B cell (primary cell): ENCODE results near the gene TNFAIP8L1. TPM values are rescaled to one million over a fixed set of nuclear protein-coding genes. Genes with fewer than 3 reads are reported as not detected.

Source experiments
- ATAC-seq: fragments of 200-7000 bp; cut with Tn5 transposase; one replicate; pipeline ENCODE4 v1.10.0; 2021; ENCODE audit warnings: low read depth, mild to moderate bottlenecking, moderate number of reproducible peaks, moderate library complexity
- CTCF ChIA-PET: fragments of 350-600 bp; sonication (Branson Sonifier 250); formaldehyde crosslinking; loops from one replicate; lab custom pipeline; 2021; ENCODE audit warnings: antibody characterized with exemption, inconsistent platforms; lab: Charles Lee
- POLR2A ChIA-PET: fragments of 350-600 bp; sonication (Branson Sonifier 250); formaldehyde crosslinking; loops from one replicate; lab custom pipeline; 2021; ENCODE audit warnings: antibody characterized with exemption; lab: Charles Lee
- DNase-seq: peaks from one replicate; pipeline ENCODE4 v3.0.0; 2013
- H2AFZ ChIP-seq: 2 replicates; pipeline ENCODE4 v1.6.1; 2012; ENCODE audit warnings: mild to moderate bottlenecking, low read depth, low read length; ENCODE audit not compliant: insufficient read depth, poor library complexity, severe bottlenecking
- H3K27ac ChIP-seq, 2 donors: 1 replicate in 1 of 2; 2 replicates in 1 of 2; pipeline ENCODE4 v1.5.1; 2012 to 2013; ENCODE audit warnings: low read length in 2 of 2, mild to moderate bottlenecking in 2 of 2, moderate library complexity in 1 of 2
- H3K27me3 ChIP-seq, 4 experiments: fragments of 200-600 bp in 1 of 4; sonication (generic) in 1 of 4; replicated peaks in 1 of 4; 1 replicate in 2 of 4; 2 replicates in 2 of 4; pipeline versions ENCODE4 v1.6.1 to v1.7.0; 2013 to 2016; ENCODE audit warnings: low read length in 3 of 4, mild to moderate bottlenecking in 2 of 4, mixed read lengths in 1 of 4, moderate library complexity in 1 of 4; ENCODE audit not compliant: insufficient read depth in 4 of 4, control insufficient read depth in 3 of 4; ENCODE audit errors: control extremely low read depth in 1 of 4
- H3K36me3 ChIP-seq, 2 experiments: replicated peaks in 1 of 2; 1 replicate in 1 of 2; 2 replicates in 1 of 2; pipeline versions ENCODE4 v1.6.1 to v1.7.1; 2013; ENCODE audit warnings: low read length in 1 of 2; ENCODE audit not compliant: insufficient read depth in 2 of 2, control insufficient read depth in 1 of 2; ENCODE audit errors: control extremely low read depth in 1 of 2, extremely low read depth in 1 of 2
- H3K4me1 ChIP-seq, 2 donors: fragments of 200-600 bp in 1 of 2; sonication (generic) in 1 of 2; 1 replicate in 1 of 2; 2 replicates in 1 of 2; pipeline versions ENCODE4 v1.5.1 to v1.6.1; 2013 to 2017; ENCODE audit warnings: low read length in 2 of 2; ENCODE audit not compliant: control insufficient read depth in 2 of 2, insufficient read depth in 2 of 2
- H3K4me2 ChIP-seq: replicated peaks from 2 replicates; pipeline ENCODE3; 2012; ENCODE audit warnings: mild to moderate bottlenecking, low read depth, low read length; ENCODE audit not compliant: poor library complexity, severe bottlenecking
- H3K4me3 ChIP-seq, 5 experiments: fragments of 200-600 bp in 1 of 5; sonication (generic) in 1 of 5; 1 replicate in 3 of 5; 2 replicates in 2 of 5; pipeline versions ENCODE4 v1.5.1 to v1.7.0; 2011 to 2016; ENCODE audit warnings: low read length in 4 of 5, mild to moderate bottlenecking in 4 of 5, low read depth in 2 of 5, control low read depth in 1 of 5, moderate library complexity in 1 of 5; ENCODE audit not compliant: insufficient read depth in 1 of 5; ENCODE audit errors: control extremely low read depth in 1 of 5, extremely low read depth in 1 of 5
- H3K79me2 ChIP-seq: fragments of 200-600 bp; sonication (generic); one replicate; pipeline ENCODE4 v1.6.0; 2016; ENCODE audit warnings: low read length; ENCODE audit not compliant: control insufficient read depth, insufficient read depth
- H3K9ac ChIP-seq: fragments of 200-600 bp; sonication (generic); 2 replicates; pipeline ENCODE4 v1.6.1; 2017; ENCODE audit warnings: mild to moderate bottlenecking, low read length, moderate library complexity
- H3K9me3 ChIP-seq, 3 donors: one replicate each; pipeline versions ENCODE4 v1.6.1 to v1.7.1; 2013; ENCODE audit warnings: low read length in 2 of 3; ENCODE audit not compliant: control insufficient read depth in 2 of 3, insufficient read depth in 1 of 3; ENCODE audit errors: control extremely low read depth in 1 of 3
- H4K20me1 ChIP-seq: 2 replicates; pipeline ENCODE4 v1.6.0; 2012; ENCODE audit warnings: mild to moderate bottlenecking, low read length; ENCODE audit not compliant: insufficient read depth, control insufficient read depth, poor library complexity, severe bottlenecking
- H3K27ac Mint-ChIP-seq: one replicate; pipeline ENCODE4 v1.8.0; 2021; ENCODE audit warnings: mixed read lengths
- H3K27me3 Mint-ChIP-seq: one replicate; pipeline ENCODE4 v1.8.0; 2021; ENCODE audit warnings: mixed read lengths
- H3K4me1 Mint-ChIP-seq: one replicate; pipeline ENCODE4 v1.8.0; 2021; ENCODE audit warnings: mixed read lengths
- H3K4me3 Mint-ChIP-seq: one replicate; pipeline ENCODE4 v1.8.0; 2021; ENCODE audit warnings: mixed read lengths
- H3K9me3 Mint-ChIP-seq: one replicate; pipeline ENCODE4 v1.8.0; 2022; ENCODE audit warnings: mixed read lengths; ENCODE audit not compliant: insufficient read depth
- EZH2 ChIP-seq: IDR thresholded peaks from 2 replicates; pipeline ENCODE4 v1.6.1; 2012; ENCODE audit warnings: borderline replicate concordance, low read depth, mild to moderate bottlenecking, moderate library complexity, low read length; ENCODE audit not compliant: insufficient read depth, poor library complexity, severe bottlenecking
- WGBS: methylation state at CpG from one replicate; pipeline ENCODE4 v1.1.5; 2013; ENCODE audit warnings: missing lambda C conversion rate; ENCODE audit not compliant: insufficient coverage; 5-methylcytosine and 5-hydroxymethylcytosine counted together
- intact Hi-C: fragments of 100-400 bp; cut with micrococcal nuclease; formaldehyde crosslinking; loops from one replicate; pipeline ENCODE4 v1.10.0; 2022
- polyA plus RNA-seq: library from polyadenylated mRNA; depleted of rRNA; stranded (reverse); fragments of >200 nt; gene quantifications from 2 replicates; pipeline ENCODE4 v1.2.3, GENCODE V29; 2012
- total RNA-seq, 2 donors: library from RNA; stranded (reverse); fragments of 120-200 nt in 1 of 2; gene quantifications; 1 replicate in 1 of 2; 2 replicates in 1 of 2; pipeline versions ENCODE4 v1.2.3 to v1.2.4, GENCODE V29; 2013 to 2022
- TF ChIP-seq, protein P1 (sequence below): fragments of 200-600 bp; IDR thresholded peaks from one replicate; pipeline ENCODE4 v1.8.0; 2022; ENCODE audit warnings: antibody characterized with exemption, mild to moderate bottlenecking

The TNFAIP8L1 gene
- total and polyA plus RNA-seq, 2 donors (not counting 1 experiment from before 2014, with no cell fraction given), result 9.1 to 20.9 TPM

DNA sequence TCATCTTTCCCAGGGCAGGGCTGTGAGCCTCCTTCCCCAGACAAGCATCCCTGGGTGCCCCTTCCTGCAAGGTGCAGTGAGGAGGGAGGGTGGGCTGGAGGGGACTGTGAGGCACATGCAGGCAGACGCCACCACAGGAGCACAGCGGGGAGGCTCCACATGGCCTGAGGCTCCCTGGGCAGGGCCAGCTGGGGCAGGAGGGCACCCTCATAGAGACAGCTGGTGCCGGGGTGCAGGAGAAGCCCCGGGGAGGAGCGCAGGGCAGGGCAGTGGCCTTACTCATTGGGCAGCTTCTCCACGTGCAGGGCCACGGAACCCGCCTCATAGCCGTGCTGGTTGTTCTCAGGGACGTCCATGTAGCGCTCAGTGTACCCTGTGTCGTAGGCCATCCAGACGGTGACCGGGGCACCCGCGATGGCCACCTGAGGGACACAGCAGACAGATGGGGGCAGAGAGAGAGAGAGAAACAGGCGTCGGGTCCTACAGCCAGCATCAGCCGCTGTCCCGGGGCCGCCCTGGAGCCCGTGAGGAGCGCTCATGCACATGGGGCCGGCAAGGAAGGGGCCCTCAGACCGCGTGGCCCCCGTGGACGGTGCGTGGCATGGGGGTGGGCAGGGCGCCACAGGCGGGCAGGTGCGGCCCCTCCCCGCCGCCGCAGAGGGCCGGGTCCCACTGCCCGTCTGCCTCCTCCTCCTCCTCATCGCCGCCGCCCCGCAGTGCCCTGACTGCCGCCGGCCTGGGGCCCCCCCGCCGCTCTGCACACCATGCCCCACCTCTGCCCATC, 43.3 kb downstream of the TNFAIP8L1 start:
- Histone ChIP-seq H3K4me3 (no peak overlapping the region), H3K36me3 (peaks cover 0 to 56% of the 10 kb centered on the region in 2 experiments), H4K20me1 (no peaks in the 10 kb centered on the region), H3K9ac (no peak overlapping the region), H2AFZ (no peak overlapping the region), H3K4me1 (no peaks in the 10 kb centered on the region), H3K79me2 (no peaks in the 10 kb centered on the region), H3K27me3 (no peaks in the 10 kb centered on the region), H3K9me3 (no peaks in the 10 kb centered on the region), H3K27ac (no peak overlapping the region), H3K4me2 (no peak overlapping the region)
- Mint-ChIP-seq H3K27ac (no peak overlapping the region), H3K27me3 (no peaks in the 10 kb centered on the region), H3K4me1 (no peaks in the 10 kb centered on the region), H3K9me3 (no peaks in the 10 kb centered on the region), H3K4me3 (no peak overlapping the region)
- ATAC-seq, result no peak
- 98% methylated on average over 43 of the region's 45 CpGs for WGBS
- no peak for TF ChIP-seq EZH2
- TF ChIP-seq, protein P1, sequence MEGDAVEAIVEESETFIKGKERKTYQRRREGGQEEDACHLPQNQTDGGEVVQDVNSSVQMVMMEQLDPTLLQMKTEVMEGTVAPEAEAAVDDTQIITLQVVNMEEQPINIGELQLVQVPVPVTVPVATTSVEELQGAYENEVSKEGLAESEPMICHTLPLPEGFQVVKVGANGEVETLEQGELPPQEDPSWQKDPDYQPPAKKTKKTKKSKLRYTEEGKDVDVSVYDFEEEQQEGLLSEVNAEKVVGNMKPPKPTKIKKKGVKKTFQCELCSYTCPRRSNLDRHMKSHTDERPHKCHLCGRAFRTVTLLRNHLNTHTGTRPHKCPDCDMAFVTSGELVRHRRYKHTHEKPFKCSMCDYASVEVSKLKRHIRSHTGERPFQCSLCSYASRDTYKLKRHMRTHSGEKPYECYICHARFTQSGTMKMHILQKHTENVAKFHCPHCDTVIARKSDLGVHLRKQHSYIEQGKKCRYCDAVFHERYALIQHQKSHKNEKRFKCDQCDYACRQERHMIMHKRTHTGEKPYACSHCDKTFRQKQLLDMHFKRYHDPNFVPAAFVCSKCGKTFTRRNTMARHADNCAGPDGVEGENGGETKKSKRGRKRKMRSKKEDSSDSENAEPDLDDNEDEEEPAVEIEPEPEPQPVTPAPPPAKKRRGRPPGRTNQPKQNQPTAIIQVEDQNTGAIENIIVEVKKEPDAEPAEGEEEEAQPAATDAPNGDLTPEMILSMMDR, result no peak
- POLR2A ChIA-PET, result no interaction called here
- CTCF ChIA-PET, result interaction anchor here (0.6 kb wide), 1 partner anchor 654 kb away, joined by 3 read pairs; no protein-coding TSS in a partner anchor
- intact Hi-C loops, result no loop called here
- DNase-seq, result no peak
